ENCODE results near the gene ANKRD29.

ANKRD29 gene

DNA sequence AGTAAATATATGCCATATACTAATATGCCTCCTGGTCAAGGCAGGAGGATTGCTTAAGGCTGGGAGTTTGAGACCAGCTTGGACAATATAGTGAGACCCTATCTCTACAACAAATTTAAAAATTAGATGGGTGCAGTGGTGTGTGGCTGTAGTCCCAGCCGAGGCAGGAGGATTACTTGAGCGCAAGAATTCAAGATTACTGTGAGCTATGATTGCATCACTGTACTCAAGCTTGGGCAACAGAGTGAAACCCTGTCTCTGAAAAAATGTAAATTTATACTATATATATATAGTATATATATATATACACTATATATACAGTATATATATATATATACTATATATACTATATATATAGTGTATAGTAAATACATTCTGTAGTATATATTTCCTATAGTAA is 46.5 kb downstream of the ANKRD29 start:
- TF ChIP-seq RAD21 (IDR thresholded peaks at IDR 0.05; ENCODE audit: low read depth) (no peak), YY1 (IDR thresholded peaks at IDR 0.05; ENCODE audit: low read depth) (no peak), ZBTB7A (IDR thresholded peaks at IDR 0.05; ENCODE audit: low read depth) (no peak), TEAD4 (IDR thresholded peaks at IDR 0.05) (no peak)
- TF ChIP-seq, protein P1, sequence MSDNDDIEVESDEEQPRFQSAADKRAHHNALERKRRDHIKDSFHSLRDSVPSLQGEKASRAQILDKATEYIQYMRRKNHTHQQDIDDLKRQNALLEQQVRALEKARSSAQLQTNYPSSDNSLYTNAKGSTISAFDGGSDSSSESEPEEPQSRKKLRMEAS (IDR thresholded peaks at IDR 0.05) = no peak

DNA sequence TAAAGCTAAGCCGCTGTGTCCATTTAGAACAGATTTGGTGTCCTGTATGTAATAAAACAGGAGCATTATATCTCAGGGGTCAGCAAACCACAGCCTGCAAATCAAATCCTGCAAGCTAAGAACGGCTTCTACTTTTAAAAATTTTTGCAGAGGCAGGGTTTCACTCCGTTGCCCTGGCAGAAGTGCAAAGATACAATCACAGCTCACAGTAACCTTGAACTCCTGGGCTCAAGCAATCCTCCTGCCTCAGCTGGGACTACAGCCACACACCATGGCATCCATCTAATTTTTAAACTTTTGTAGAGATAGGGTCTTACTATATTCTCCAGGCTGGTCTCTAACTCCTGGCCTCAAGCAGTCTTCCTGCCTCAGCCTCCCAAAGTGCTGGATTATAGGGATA is 47.8 kb downstream of the ANKRD29 start:
- TF ChIP-seq TAF1 (IDR thresholded peaks at IDR 0.05; ENCODE audit: low read depth) (no peak), CREB1 (IDR thresholded peaks at IDR 0.05; ENCODE audit: low read depth) (no peak), TCF12 (IDR thresholded peaks at IDR 0.05; ENCODE audit: low read depth) (no peak), ZBTB7A (IDR thresholded peaks at IDR 0.05; ENCODE audit: low read depth) (no peak), NFIC (IDR thresholded peaks at IDR 0.05) (no peak), YY1 (IDR thresholded peaks at IDR 0.05; ENCODE audit: low read depth) (no peak), TEAD4 (IDR thresholded peaks at IDR 0.05) (no peak), EP300 (IDR thresholded peaks at IDR 0.05; ENCODE audit: borderline replicate concordance) (no peak)
- TF ChIP-seq, protein P2, sequence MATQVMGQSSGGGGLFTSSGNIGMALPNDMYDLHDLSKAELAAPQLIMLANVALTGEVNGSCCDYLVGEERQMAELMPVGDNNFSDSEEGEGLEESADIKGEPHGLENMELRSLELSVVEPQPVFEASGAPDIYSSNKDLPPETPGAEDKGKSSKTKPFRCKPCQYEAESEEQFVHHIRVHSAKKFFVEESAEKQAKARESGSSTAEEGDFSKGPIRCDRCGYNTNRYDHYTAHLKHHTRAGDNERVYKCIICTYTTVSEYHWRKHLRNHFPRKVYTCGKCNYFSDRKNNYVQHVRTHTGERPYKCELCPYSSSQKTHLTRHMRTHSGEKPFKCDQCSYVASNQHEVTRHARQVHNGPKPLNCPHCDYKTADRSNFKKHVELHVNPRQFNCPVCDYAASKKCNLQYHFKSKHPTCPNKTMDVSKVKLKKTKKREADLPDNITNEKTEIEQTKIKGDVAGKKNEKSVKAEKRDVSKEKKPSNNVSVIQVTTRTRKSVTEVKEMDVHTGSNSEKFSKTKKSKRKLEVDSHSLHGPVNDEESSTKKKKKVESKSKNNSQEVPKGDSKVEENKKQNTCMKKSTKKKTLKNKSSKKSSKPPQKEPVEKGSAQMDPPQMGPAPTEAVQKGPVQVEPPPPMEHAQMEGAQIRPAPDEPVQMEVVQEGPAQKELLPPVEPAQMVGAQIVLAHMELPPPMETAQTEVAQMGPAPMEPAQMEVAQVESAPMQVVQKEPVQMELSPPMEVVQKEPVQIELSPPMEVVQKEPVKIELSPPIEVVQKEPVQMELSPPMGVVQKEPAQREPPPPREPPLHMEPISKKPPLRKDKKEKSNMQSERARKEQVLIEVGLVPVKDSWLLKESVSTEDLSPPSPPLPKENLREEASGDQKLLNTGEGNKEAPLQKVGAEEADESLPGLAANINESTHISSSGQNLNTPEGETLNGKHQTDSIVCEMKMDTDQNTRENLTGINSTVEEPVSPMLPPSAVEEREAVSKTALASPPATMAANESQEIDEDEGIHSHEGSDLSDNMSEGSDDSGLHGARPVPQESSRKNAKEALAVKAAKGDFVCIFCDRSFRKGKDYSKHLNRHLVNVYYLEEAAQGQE (IDR thresholded peaks at IDR 0.05; ENCODE audit: low read depth) = no peak
- TF ChIP-seq, protein P3, sequence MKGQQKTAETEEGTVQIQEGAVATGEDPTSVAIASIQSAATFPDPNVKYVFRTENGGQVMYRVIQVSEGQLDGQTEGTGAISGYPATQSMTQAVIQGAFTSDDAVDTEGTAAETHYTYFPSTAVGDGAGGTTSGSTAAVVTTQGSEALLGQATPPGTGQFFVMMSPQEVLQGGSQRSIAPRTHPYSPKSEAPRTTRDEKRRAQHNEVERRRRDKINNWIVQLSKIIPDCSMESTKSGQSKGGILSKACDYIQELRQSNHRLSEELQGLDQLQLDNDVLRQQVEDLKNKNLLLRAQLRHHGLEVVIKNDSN (IDR thresholded peaks at IDR 0.05) = no peak

- TF ChIP-seq CEBPB (IDR thresholded peaks at IDR 0.05) = no peak
- no peak for TF ChIP-seq ZBTB7A (IDR thresholded peaks at IDR 0.05; ENCODE audit: low read depth)
- TF ChIP-seq, protein P3 (IDR thresholded peaks at IDR 0.05) = no peak
- TF ChIP-seq CREB1 (IDR thresholded peaks at IDR 0.05; ENCODE audit: low read depth) = no peak
- TF ChIP-seq, protein P2 (IDR thresholded peaks at IDR 0.05; ENCODE audit: low read depth) = no peak
- no peak for TF ChIP-seq NFIC (IDR thresholded peaks at IDR 0.05)
- no peak for TF ChIP-seq EGR1 (IDR thresholded peaks at IDR 0.05)
- TF ChIP-seq EP300 (IDR thresholded peaks at IDR 0.05; ENCODE audit: borderline replicate concordance) = no peak
- TF ChIP-seq FOXM1 (IDR thresholded peaks at IDR 0.05; ENCODE audit: borderline replicate concordance, low read depth) = no peak
- TF ChIP-seq TEAD4 (IDR thresholded peaks at IDR 0.05) = no peak
Observed at GRCh38 chr18:23614413-23614812, 48.3 kb downstream of the ANKRD29 start.

GRCh38 chr18:23612434-23613090 is 50.1 kb downstream of the ANKRD29 start:
- no peak for TF ChIP-seq RAD21 (IDR thresholded peaks at IDR 0.05; ENCODE audit: low read depth)
- TF ChIP-seq CREB1 (IDR thresholded peaks at IDR 0.05; ENCODE audit: low read depth) = no peak
- TF ChIP-seq FOXM1 (IDR thresholded peaks at IDR 0.05; ENCODE audit: borderline replicate concordance, low read depth) = no peak
- TF ChIP-seq, protein P1 (IDR thresholded peaks at IDR 0.05) = no peak
- TF ChIP-seq EGR1 (IDR thresholded peaks at IDR 0.05) = no peak
- TF ChIP-seq ZBTB7A (IDR thresholded peaks at IDR 0.05; ENCODE audit: low read depth) = no peak
- TF ChIP-seq EP300 (IDR thresholded peaks at IDR 0.05; ENCODE audit: borderline replicate concordance) = no peak
- no peak for TF ChIP-seq NFIC (IDR thresholded peaks at IDR 0.05)
- no peak for TF ChIP-seq TCF12 (IDR thresholded peaks at IDR 0.05; ENCODE audit: low read depth)
- no peak for TF ChIP-seq TAF1 (IDR thresholded peaks at IDR 0.05; ENCODE audit: low read depth)
- TF ChIP-seq CEBPB (IDR thresholded peaks at IDR 0.05) = no peak
- TF ChIP-seq, protein P2 (IDR thresholded peaks at IDR 0.05; ENCODE audit: low read depth) = no peak
- TF ChIP-seq, protein P3 (IDR thresholded peaks at IDR 0.05) = no peak
